Smooth muscle cell (in vitro differentiated cells): ENCODE data around the gene HELZ. TPM values are rescaled to one million over a fixed set of nuclear protein-coding genes. Genes with fewer than 3 reads are reported as not detected.
"Not testable (repeated sequence)": the region's sequence is repeated elsewhere in the genome, so short reads cannot be mapped to it uniquely, and the experiment has no call there.

Source experiments
- DNase-seq: peaks from one replicate; lab custom pipeline; 2025; ENCODE audit not compliant: unreplicated experiment; lab: John Stamatoyannopoulos, UW
- H2AFZ ChIP-seq: fragments of 200-600 bp; sonication (generic); 2 replicates; pipeline ENCODE4 v1.6.0; 2016; ENCODE audit warnings: antibody characterized with exemption, low read depth, mild to moderate bottlenecking
- H3F3A ChIP-seq: fragments of 200-600 bp; sonication (generic); 2 replicates; pipeline ENCODE4 v1.6.0; 2017; ENCODE audit warnings: antibody characterized with exemption, low read depth
- H3K27ac ChIP-seq: fragments of 200-600 bp; sonication (generic); 2 replicates; pipeline ENCODE4 v1.5.1; 2016; ENCODE audit warnings: low read depth, mild to moderate bottlenecking
- H3K27me3 ChIP-seq: fragments of 200-600 bp; sonication (generic); 2 replicates; pipeline ENCODE4 v1.6.1; 2016; ENCODE audit warnings: low read depth, mild to moderate bottlenecking
- H3K36me3 ChIP-seq: fragments of 200-600 bp; sonication (generic); 2 replicates; pipeline ENCODE4 v1.5.1; 2016; ENCODE audit warnings: low read depth
- H3K4me1 ChIP-seq: fragments of 200-600 bp; sonication (generic); 2 replicates; pipeline ENCODE4 v1.5.1; 2016; ENCODE audit warnings: low read depth
- H3K4me2 ChIP-seq: fragments of 200-600 bp; sonication (generic); 2 replicates; pipeline ENCODE4 v1.6.0; 2016; ENCODE audit warnings: mild to moderate bottlenecking
- H3K4me3 ChIP-seq: fragments of 200-600 bp; sonication (generic); 2 replicates; pipeline ENCODE4 v1.5.1; 2016; ENCODE audit warnings: mild to moderate bottlenecking
- H3K79me2 ChIP-seq: fragments of 200-600 bp; sonication (generic); 2 replicates; pipeline ENCODE4 v1.6.0; 2016; ENCODE audit warnings: low read depth, mild to moderate bottlenecking
- H3K9ac ChIP-seq: fragments of 200-600 bp; sonication (generic); 2 replicates; pipeline ENCODE4 v1.6.0; 2016; ENCODE audit warnings: low read depth
- H3K9me3 ChIP-seq: fragments of 200-600 bp; sonication (generic); replicated peaks from 2 replicates; pipeline ENCODE4 v1.5.1; 2016; ENCODE audit warnings: low read depth
- H4K20me1 ChIP-seq: fragments of 200-600 bp; sonication (generic); 2 replicates; pipeline ENCODE4 v1.6.0; 2016; ENCODE audit warnings: low read depth
- WGBS: methylation state at CpG from one replicate; pipeline ENCODE4 v1.1.7; 2016; ENCODE audit warnings: low lambda C conversion rate; 5-methylcytosine and 5-hydroxymethylcytosine counted together
- polyA plus RNA-seq: library from polyadenylated mRNA; unstranded; fragments of >200 nt; fragmentation: Nextera tagmentation; extraction: Ambion mirVana; gene quantifications from 2 replicates; pipeline ENCODE4 v1.2.1, GENCODE V29; 2016
- total RNA-seq: library from RNA; depleted of rRNA; stranded (reverse); fragments of >200 nt; gene quantifications from 2 replicates; pipeline ENCODE4 v1.2.3, GENCODE V29; 2014
- TF ChIP-seq, protein P1 (sequence below): fragments of 200-600 bp; sonication (generic); IDR thresholded peaks from 2 replicates; pipeline ENCODE4 v1.5.1; 2017; ENCODE audit warnings: borderline replicate concordance, mild to moderate bottlenecking, antibody characterized with exemption; ENCODE audit not compliant: insufficient read depth, poor library complexity, severe bottlenecking

HELZ gene
- total and polyA plus RNA-seq, 2 experiments from 2014 or later, result 18.8 to 34.4 TPM

DNA sequence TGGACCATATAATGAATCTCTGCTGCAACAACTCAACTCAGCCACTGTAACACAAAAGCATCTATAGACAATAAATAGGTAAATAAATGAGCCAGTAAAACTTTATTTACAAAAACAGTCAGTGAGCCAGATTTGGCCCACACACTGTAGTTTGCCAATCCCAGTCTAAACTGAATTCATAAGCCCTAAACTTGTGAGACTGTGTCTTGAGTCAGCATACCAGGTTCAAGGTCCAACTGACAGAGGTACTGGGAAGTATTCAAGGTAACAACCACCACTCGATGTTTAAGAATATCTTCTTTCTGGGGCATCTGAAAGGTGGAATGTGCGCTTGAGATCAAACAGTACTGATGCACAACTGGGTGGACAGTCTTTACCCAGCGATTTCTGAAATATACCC, 94.2 kb downstream of the HELZ start:
- Histone ChIP-seq H3K36me3 (peaks cover 14% of the 10 kb centered on the region), H3K9ac (no peak overlapping the region), H3F3A (no peaks in the 10 kb centered on the region), H3K27me3 (no peaks in the 10 kb centered on the region), H3K9me3 (no peaks in the 10 kb centered on the region), H3K4me1 (no peaks in the 10 kb centered on the region), H2AFZ (no peak overlapping the region), H3K4me3 (no peak overlapping the region), H3K79me2 (no peaks in the 10 kb centered on the region), H3K27ac (no peak overlapping the region), H4K20me1 (peaks cover 17% of the 10 kb centered on the region), H3K4me2 (no peak overlapping the region)
- no peak for DNase-seq
- 98% methylated on average over 3 of the region's 3 CpGs for WGBS
- TF ChIP-seq, protein P1, sequence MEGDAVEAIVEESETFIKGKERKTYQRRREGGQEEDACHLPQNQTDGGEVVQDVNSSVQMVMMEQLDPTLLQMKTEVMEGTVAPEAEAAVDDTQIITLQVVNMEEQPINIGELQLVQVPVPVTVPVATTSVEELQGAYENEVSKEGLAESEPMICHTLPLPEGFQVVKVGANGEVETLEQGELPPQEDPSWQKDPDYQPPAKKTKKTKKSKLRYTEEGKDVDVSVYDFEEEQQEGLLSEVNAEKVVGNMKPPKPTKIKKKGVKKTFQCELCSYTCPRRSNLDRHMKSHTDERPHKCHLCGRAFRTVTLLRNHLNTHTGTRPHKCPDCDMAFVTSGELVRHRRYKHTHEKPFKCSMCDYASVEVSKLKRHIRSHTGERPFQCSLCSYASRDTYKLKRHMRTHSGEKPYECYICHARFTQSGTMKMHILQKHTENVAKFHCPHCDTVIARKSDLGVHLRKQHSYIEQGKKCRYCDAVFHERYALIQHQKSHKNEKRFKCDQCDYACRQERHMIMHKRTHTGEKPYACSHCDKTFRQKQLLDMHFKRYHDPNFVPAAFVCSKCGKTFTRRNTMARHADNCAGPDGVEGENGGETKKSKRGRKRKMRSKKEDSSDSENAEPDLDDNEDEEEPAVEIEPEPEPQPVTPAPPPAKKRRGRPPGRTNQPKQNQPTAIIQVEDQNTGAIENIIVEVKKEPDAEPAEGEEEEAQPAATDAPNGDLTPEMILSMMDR, result no peak

DNA sequence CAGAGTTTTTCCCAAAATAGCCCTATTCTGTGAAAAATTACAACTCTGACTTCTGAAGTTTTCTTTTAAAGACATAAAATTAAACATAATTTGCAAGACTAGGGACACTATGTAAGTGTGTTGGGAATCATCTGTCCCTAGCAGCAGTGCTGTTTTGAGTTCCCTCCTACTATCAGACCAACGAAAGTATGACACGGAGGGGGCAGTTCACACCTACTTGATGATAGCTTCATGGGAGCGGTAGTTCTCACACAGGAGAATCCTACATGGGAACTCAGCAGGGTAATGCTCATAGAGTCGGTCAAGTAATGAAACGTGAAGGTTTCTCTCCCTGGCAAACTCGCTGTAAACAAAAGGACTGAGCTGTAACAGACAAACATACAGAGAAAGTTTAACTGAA, 96.6 kb downstream of the HELZ start:
- peaks cover 8% of the 10 kb centered on the region for H4K20me1 ChIP-seq
- no peak overlapping the region for H3K4me3 ChIP-seq
- no peaks in the 10 kb centered on the region for H3K4me1 ChIP-seq
- H3K9ac ChIP-seq, result no peak overlapping the region
- 97% methylated on average over 6 of the region's 6 CpGs for WGBS
- H3K4me2 ChIP-seq, result no peak overlapping the region
- TF ChIP-seq, protein P1, result no peak
- H2AFZ ChIP-seq, result no peak overlapping the region
- H3F3A ChIP-seq, result no peaks in the 10 kb centered on the region
- DNase-seq, result no peak
- H3K36me3 ChIP-seq, result peaks cover 18% of the 10 kb centered on the region
- H3K9me3 ChIP-seq, result no peaks in the 10 kb centered on the region
- no peak overlapping the region for H3K27ac ChIP-seq
- H3K27me3 ChIP-seq, result no peaks in the 10 kb centered on the region
- H3K79me2 ChIP-seq, result no peaks in the 10 kb centered on the region

DNA sequence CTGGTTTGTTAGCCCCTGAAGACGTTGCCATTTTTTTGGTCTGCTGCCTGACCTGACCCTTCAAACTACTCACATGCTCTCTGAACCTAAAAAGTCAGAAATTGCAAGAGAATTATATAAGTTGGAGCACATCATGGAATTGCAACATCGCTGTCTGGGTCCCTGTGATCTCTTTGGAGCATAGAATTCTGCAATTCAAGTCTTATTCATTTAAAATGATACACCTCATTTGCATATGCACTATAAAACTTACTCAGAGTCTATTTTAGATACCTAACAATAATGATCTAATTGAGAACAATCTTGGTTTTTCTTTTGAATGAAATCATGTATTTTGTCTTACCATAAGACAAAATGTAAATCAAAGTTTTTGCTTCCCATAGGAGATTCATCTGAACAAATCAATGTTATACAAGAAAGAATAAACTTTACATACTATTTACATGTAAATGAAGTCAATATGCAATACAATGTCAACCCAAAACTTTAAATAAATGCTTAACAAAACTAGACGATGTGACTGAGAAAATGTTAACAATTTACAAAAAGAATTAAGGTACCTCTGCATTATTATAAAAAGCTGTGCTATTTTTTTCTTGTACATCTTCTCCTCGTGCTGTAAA, 99.7 kb downstream of the HELZ start:
- 83% methylated on average over 4 of the region's 4 CpGs for WGBS
- TF ChIP-seq, protein P1, result no peak
- H3K4me2 ChIP-seq, result no peak overlapping the region
- H3K36me3 ChIP-seq, result peaks cover 13% of the 10 kb centered on the region
- no peak overlapping the region for H3K4me3 ChIP-seq
- H2AFZ ChIP-seq, result no peak overlapping the region
- H3K4me1 ChIP-seq, result no peaks in the 10 kb centered on the region
- H3K27ac ChIP-seq, result no peak overlapping the region
- DNase-seq, result no peak
- no peaks in the 10 kb centered on the region for H3K9me3 ChIP-seq
- peaks cover 6% of the 10 kb centered on the region for H3F3A ChIP-seq
- no peaks in the 10 kb centered on the region for H3K79me2 ChIP-seq
- no peaks in the 10 kb centered on the region for H3K27me3 ChIP-seq
- peaks cover 9% of the 10 kb centered on the region for H4K20me1 ChIP-seq
- H3K9ac ChIP-seq, result no peak overlapping the region

DNA sequence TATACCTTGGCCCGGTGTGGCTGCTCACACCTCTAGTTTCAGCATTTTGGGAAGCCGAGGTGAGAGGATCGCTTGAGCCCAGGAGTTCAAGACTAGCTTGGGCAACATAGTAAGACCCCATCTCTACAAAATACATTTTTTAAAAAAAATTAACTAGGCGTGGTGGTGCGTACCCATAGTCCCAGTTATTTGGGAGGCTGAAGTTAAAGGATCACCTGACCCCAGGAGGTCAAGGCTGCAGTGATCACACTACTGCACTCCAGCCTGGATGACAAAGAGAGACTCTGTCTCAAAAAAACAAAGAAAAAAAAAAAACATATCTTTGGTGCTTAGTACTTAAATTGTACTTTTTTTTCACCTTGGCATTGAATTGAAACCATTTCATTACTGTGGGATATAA, 101.7 kb downstream of the HELZ start:
- no peak for DNase-seq
- Histone ChIP-seq H3K9ac (no peak overlapping the region), H3K4me1 (no peaks in the 10 kb centered on the region), H3F3A (peaks cover 6% of the 10 kb centered on the region), H2AFZ (no peak overlapping the region), H3K4me2 (no peak overlapping the region), H3K27me3 (no peaks in the 10 kb centered on the region), H3K79me2 (no peaks in the 10 kb centered on the region), H3K4me3 (no peak overlapping the region), H3K36me3 (peaks cover 10% of the 10 kb centered on the region), H4K20me1 (peaks cover 26% of the 10 kb centered on the region), H3K27ac (no peak overlapping the region), H3K9me3 (no peaks in the 10 kb centered on the region)
- TF ChIP-seq, protein P1, result no peak
- 98% methylated on average over 5 of the region's 5 CpGs for WGBS

DNA sequence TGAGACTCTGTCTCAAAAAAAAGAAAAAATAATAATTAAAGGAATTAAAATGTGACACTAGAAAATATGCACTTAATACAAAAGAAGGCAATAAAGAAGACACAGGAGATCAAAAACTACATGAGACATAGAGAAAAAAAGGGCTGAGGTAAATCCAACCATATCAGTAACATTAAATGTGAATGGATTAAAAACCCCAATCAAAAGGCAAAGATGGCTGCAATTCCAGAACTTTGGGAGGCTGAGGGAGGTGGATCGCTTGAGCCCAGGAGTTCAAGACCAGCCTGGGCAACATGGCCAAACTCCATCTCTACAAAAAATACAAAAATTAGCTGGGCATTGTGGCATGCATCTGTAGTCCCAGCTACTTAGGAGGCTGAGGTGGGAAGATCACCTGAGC, 103.0 kb downstream of the HELZ start:
- H3K27me3 ChIP-seq, H3K4me1 ChIP-seq, H3K79me2 ChIP-seq, H3K27ac ChIP-seq, DNase-seq, H3K4me3 ChIP-seq, H3K9me3 ChIP-seq, H3K9ac ChIP-seq, H3F3A ChIP-seq, H3K4me2 ChIP-seq, H2AFZ ChIP-seq: not testable (repeated sequence)
- Histone ChIP-seq H4K20me1 (peaks cover 34% of the 10 kb centered on the region), H3K36me3 (peaks cover 12% of the 10 kb centered on the region)
- 100% methylated on average over 1 of the region's 1 CpG for WGBS
